ENCODE results near the gene KRT20. TPM values are rescaled to one million over a fixed set of nuclear protein-coding genes. Genes with fewer than 3 reads are reported as not detected.
"Not testable (repeated sequence)": the region's sequence is repeated elsewhere in the genome, so short reads cannot be mapped to it uniquely, and the experiment has no call there.

KRT20 gene
- total RNA-seq, 6 experiments from 2014 or later: not detected

DNA sequence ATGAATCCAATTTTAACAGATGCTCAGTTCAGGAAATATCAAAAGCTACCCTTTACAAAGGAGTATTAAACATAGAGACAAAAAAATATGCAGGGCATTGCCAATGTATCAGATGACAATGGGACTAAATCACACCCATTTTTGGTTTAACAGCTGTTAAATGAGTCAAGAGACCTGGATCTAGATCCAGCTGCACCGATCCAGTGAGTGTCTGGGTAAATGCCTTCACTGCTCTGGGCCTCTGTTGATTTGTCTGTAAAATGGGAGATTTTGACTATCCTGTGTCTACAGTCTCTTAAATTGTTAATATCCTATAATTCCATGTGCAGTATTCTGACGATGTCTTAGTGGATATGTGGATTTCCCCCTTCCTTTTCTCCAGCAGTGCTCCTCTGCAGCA lies 36.0 kb upstream of the KRT20 start:
- no peak for TF ChIP-seq CTCF (IDR thresholded peaks at IDR 0.05)
- Mint-ChIP-seq H3K4me1 (ENCODE audit: low read depth) (peaks cover 34% of the 10 kb centered on the region), H3K4me3 (no peak overlapping the region), H3K9me3 (no peaks in the 10 kb centered on the region), H3K36me3 (ENCODE audit: low read depth) (peaks cover 6% of the 10 kb centered on the region; the same call in 1 of the 2 replicates), H3K27ac (peak overlapping the region; percentile 96; the same call in 1 of the 2 replicates), H3K27me3 (ENCODE audit: insufficient read depth) (no peaks in the 10 kb centered on the region)
- no peak for DNase-seq

DNA sequence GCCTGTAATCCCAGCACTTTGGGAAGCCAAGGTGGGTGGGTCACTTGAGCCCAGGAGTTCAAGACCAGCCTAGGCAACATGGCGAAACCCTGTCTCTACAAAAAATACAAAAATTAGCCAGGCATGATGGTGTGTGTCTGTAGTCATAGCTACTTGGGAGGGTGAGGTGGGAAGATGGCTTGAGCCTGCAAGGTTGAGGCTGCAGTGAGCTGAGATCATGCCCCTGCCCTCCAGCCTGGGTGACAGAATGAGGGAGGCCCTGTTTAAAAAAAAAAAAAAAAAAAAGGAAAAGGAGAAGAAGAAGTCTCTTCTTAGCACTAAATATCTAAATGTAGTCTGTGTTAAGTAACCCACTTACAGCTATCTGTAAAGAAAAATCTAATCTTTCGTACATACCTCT lies 32.1 kb upstream of the KRT20 start:
- peaks cover 58% of the 10 kb centered on the region for H3K4me1 Mint-ChIP-seq (ENCODE audit: low read depth)
- H3K36me3 Mint-ChIP-seq (ENCODE audit: low read depth); H3K27me3 Mint-ChIP-seq (ENCODE audit: insufficient read depth); DNase-seq; H3K9me3 Mint-ChIP-seq; H3K4me3 Mint-ChIP-seq: not testable (repeated sequence)
- H3K27ac Mint-ChIP-seq: 0 out of 2 replicates have a peak overlapping the region, but pooled peaks have one; percentile 5

GRCh38 chr17:40916366-40916765 lies 31.3 kb upstream of the KRT20 start:
- Mint-ChIP-seq H3K4me1 (ENCODE audit: low read depth) (peaks cover 58% of the 10 kb centered on the region), H3K4me3 (no peak overlapping the region), H3K27ac (peak overlapping the region; percentile 99), H3K36me3 (ENCODE audit: low read depth) (0 out of 2 replicates have a peak, but pooled peaks cover 7% of the 10 kb centered on the region), H3K27me3 (ENCODE audit: insufficient read depth) (no peaks in the 10 kb centered on the region), H3K9me3 (no peaks in the 10 kb centered on the region)
- TF ChIP-seq CTCF (IDR thresholded peaks at IDR 0.05): no peak
- DNase-seq: no peak

- no peaks in the 10 kb centered on the region; the same call in 1 of the 2 replicates for H3K27me3 Mint-ChIP-seq (ENCODE audit: insufficient read depth)
These were observed 30.7 kb upstream of the KRT20 start for GRCh38 chr17:40915721-40916256.

DNA sequence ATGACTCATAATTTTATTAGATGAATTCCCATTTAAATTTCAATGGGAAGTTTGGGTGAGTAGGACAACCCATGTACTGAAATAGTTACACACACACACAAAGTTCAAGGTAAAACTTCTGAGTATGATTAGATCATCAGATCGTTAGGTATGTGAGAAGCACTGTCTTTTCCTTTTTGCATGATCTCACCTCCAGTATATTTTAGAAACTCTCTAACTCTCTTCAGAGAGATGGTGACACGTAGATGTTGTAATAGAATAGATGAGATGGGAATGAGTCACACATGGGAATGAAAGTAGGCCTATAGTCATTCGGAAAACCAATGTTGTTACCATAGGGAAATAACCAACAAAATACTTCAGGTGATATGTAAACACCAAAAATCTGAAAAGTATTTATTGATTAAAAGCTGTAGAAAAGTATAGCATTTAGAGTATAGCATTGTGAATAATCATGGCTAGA lies 30.2 kb upstream of the KRT20 start:
- DNase-seq: peak; percentile 98
- peak overlapping the region; percentile 99 for H3K27ac Mint-ChIP-seq
- H3K4me3 Mint-ChIP-seq: peak overlapping the region; percentile 38
- no peaks in the 10 kb centered on the region; the same call in 1 of the 2 replicates for H3K27me3 Mint-ChIP-seq (ENCODE audit: insufficient read depth)
- H3K4me1 Mint-ChIP-seq (ENCODE audit: low read depth): peaks cover 63% of the 10 kb centered on the region
- H3K9me3 Mint-ChIP-seq: no peaks in the 10 kb centered on the region
- 0 out of 2 replicates have a peak, but pooled peaks cover 7% of the 10 kb centered on the region for H3K36me3 Mint-ChIP-seq (ENCODE audit: low read depth)
- no peak for TF ChIP-seq CTCF (IDR thresholded peaks at IDR 0.05)

More at GRCh38 chr17:40915721-40916256, 30.7 kb upstream of the KRT20 start:
- Mint-ChIP-seq H3K27ac (peak overlapping the region; percentile 99), H3K9me3 (no peaks in the 10 kb centered on the region), H3K36me3 (ENCODE audit: low read depth) (0 out of 2 replicates have a peak, but pooled peaks cover 7% of the 10 kb centered on the region), H3K4me3 (peak overlapping the region; percentile 38), H3K4me1 (ENCODE audit: low read depth) (peaks cover 57% of the 10 kb centered on the region)
- TF ChIP-seq CTCF (IDR thresholded peaks at IDR 0.05): no peak
- DNase-seq: peak; percentile 61

GRCh38 chr17:40914075-40914855 lies 29.2 kb upstream of the KRT20 start:
- H3K27me3 Mint-ChIP-seq (ENCODE audit: insufficient read depth): no peaks in the 10 kb centered on the region; the same call in 1 of the 2 replicates
- H3K36me3 Mint-ChIP-seq (ENCODE audit: low read depth): 0 out of 2 replicates have a peak, but pooled peaks cover 7% of the 10 kb centered on the region
- H3K4me1 Mint-ChIP-seq (ENCODE audit: low read depth): peaks cover 70% of the 10 kb centered on the region
- no peak for TF ChIP-seq CTCF (IDR thresholded peaks at IDR 0.05)
- no peaks in the 10 kb centered on the region for H3K9me3 Mint-ChIP-seq
- no peak for DNase-seq
- no peak overlapping the region for H3K4me3 Mint-ChIP-seq
- H3K27ac Mint-ChIP-seq: peak overlapping the region; percentile 99

Data from HFFc6 (cell line).